Fibroblast of skin of left quadriceps (primary cell): Measurements from ENCODE around the gene PTPRB.

Experiments used
- DNase-seq, 2 experiments: peaks; one replicate each; pipeline ENCODE4 v3.0.0-alpha.2; 2013; ENCODE audit warnings: low read depth in 2 of 2

PTPRB gene

GRCh38 chr12:70643939-70644338 lies 6.7 kb upstream of the PTPRB start:
- DNase-seq: no peak

- DNase-seq: no peak
Measured at GRCh38 chr12:70641691-70642090, 4.5 kb upstream of the PTPRB start.

GRCh38 chr12:70640901-70641300 lies 3.7 kb upstream of the PTPRB start:
- no peak for DNase-seq

- DNase-seq: no peak
Measured at GRCh38 chr12:70639535-70639934, 2.3 kb upstream of the PTPRB start.

- DNase-seq: no peak
Measured at GRCh38 chr12:70638639-70639360, 1.6 kb upstream of the PTPRB start.

GRCh38 chr12:70635755-70636154 lies 1.5 kb downstream of the PTPRB start:
- no peak for DNase-seq

- no peak for DNase-seq
Measured at GRCh38 chr12:70628701-70629480, 8.3 kb downstream of the PTPRB start.

- no peak for DNase-seq
Measured at GRCh38 chr12:70627677-70628076, 9.6 kb downstream of the PTPRB start.

- DNase-seq: no peak
Measured at GRCh38 chr12:70626180-70626579, 11.0 kb downstream of the PTPRB start.

- no peak for DNase-seq
Measured at GRCh38 chr12:70619471-70620152, 17.6 kb downstream of the PTPRB start.

GRCh38 chr12:70618371-70618770 lies 18.9 kb downstream of the PTPRB start:
- DNase-seq: no peak

- no peak for DNase-seq
Measured at GRCh38 chr12:70617450-70617849, 19.8 kb downstream of the PTPRB start.

GRCh38 chr12:70615174-70615866 lies 21.9 kb downstream of the PTPRB start:
- DNase-seq: no peak

- no peak for DNase-seq
Measured at GRCh38 chr12:70609739-70610491, 27.3 kb downstream of the PTPRB start.

GRCh38 chr12:70609203-70609602 lies 28.0 kb downstream of the PTPRB start:
- DNase-seq: no peak

- DNase-seq: no peak
Measured at GRCh38 chr12:70608184-70608583, 29.0 kb downstream of the PTPRB start.

- DNase-seq: no peak
Measured at GRCh38 chr12:70607107-70607506, 30.1 kb downstream of the PTPRB start.

GRCh38 chr12:70605976-70606375 lies 31.3 kb downstream of the PTPRB start:
- no peak for DNase-seq

- DNase-seq: no peak
Measured at GRCh38 chr12:70604662-70605061, 32.6 kb downstream of the PTPRB start.

- DNase-seq: peak in 1 of 2 experiments; percentile 17
Measured at GRCh38 chr12:70603044-70603443, 34.2 kb downstream of the PTPRB start.

GRCh38 chr12:70598467-70599193 lies 38.6 kb downstream of the PTPRB start:
- no peak for DNase-seq
